NCI-H1930 (cell line): Measurements from ENCODE around the gene BTNL2.
A peak's percentile ranks its signal among the peaks of the same experiment; 100 is the strongest.

Experiments used
- DNase-seq, 2 experiments: peaks; one replicate each; lab custom pipeline; 2025; lab: John Stamatoyannopoulos, UW

Gene BTNL2

GRCh38 chr6:32415521-32416019 lies 8.6 kb upstream of the BTNL2 start:
- peak in 1 of 2 experiments; percentile 71 for DNase-seq

GRCh38 chr6:32413427-32414047 lies 6.6 kb upstream of the BTNL2 start:
- peak; percentile 34 to 77 for DNase-seq

- no peak for DNase-seq
Observed at GRCh38 chr6:32411566-32412327, 4.8 kb upstream of the BTNL2 start.

- DNase-seq: no peak
Observed at GRCh38 chr6:32410906-32411305, 3.9 kb upstream of the BTNL2 start.

GRCh38 chr6:32406197-32406596 lies 784 bp downstream of the BTNL2 start:
- no peak for DNase-seq

GRCh38 chr6:32405656-32406055 lies 1.3 kb downstream of the BTNL2 start:
- no peak for DNase-seq

GRCh38 chr6:32402812-32403211 lies 4.2 kb downstream of the BTNL2 start:
- DNase-seq: no peak

- DNase-seq: no peak
Observed at GRCh38 chr6:32401284-32401963, 5.6 kb downstream of the BTNL2 start.

GRCh38 chr6:32397252-32397920 lies 9.6 kb downstream of the BTNL2 start:
- no peak for DNase-seq

GRCh38 chr6:32396028-32396427 lies 11.0 kb downstream of the BTNL2 start:
- no peak for DNase-seq

- DNase-seq: no peak
Observed at GRCh38 chr6:32393665-32394420, 13.1 kb downstream of the BTNL2 start.

GRCh38 chr6:32391505-32391904 lies 15.5 kb downstream of the BTNL2 start:
- DNase-seq: no peak

- DNase-seq: no peak
Observed at GRCh38 chr6:32387589-32388340, 19.2 kb downstream of the BTNL2 start.

GRCh38 chr6:32386040-32386439 lies 20.9 kb downstream of the BTNL2 start:
- no peak for DNase-seq

GRCh38 chr6:32382757-32383420 lies 24.1 kb downstream of the BTNL2 start:
- no peak for DNase-seq

GRCh38 chr6:32379545-32379944 lies 27.4 kb downstream of the BTNL2 start:
- no peak for DNase-seq

- DNase-seq: no peak
Observed at GRCh38 chr6:32375739-32376529, 31.0 kb downstream of the BTNL2 start.

- no peak for DNase-seq
Observed at GRCh38 chr6:32371803-32372202, 35.2 kb downstream of the BTNL2 start, which contains the start of gene TSBP1. Gene TSBP1 (minus strand): TSS chr6:32371903. CDS start chr6:32371706, 197 bp downstream.

GRCh38 chr6:32371229-32371628 lies 35.8 kb downstream of the BTNL2 start:
- DNase-seq: no peak
